ENCODE data around the gene PTGIR. TPM values are rescaled to one million over a fixed set of nuclear protein-coding genes. Genes with fewer than 3 reads are reported as not detected.

PTGIR gene
- total RNA-seq, 3 donors from 2014 or later (not counting 1 experiment from before 2014, with no cell fraction given): 0.75 to 1.4 (median 1.0) TPM

DNA sequence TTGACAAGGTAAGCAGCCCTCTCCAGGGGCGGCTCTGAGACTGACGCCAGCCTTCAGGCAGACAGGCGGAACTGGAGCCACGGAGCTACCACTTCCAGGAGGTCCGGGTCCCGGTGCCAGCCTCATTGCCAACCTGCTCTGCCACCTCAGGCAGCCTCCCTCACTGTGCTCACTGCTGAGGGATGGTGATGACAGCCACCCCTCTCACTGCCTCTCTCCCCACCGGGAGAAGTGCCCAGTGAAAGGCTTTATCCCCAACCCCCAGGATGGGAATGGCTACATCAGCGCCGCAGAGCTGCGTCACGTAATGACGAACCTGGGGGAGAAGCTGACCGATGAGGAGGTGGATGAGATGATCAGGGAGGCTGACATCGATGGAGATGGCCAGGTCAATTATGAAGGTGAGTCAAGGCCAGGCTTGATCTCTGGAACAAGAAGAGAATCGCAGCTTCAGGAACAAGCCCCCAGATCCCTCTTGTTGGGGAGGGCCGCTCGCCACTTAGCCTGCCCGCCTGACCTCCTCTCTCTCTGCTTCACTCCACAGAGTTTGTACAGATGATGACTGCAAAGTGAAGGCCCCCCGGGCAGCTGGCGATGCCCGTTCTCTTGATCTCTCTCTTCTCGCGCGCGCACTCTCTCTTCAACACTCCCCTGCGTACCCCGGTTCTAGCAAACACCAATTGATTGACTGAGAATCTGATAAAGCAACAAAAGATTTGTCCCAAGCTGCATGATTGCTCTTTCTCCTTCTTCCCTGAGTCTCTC lies 16.1 kb downstream of the PTGIR start:
- H3K27me3 ChIP-seq (ENCODE audit: control insufficient read depth, insufficient read depth, low read length): no peaks in the 10 kb centered on the region
- H3K36me3 ChIP-seq (ENCODE audit: control insufficient read depth, insufficient read depth, low read length): peaks cover 47% of the 10 kb centered on the region
- peaks cover 27 to 30% of the 10 kb centered on the region in 2 donors for H3K4me1 Mint-ChIP-seq
- H3K4me1 ChIP-seq (ENCODE audit: control insufficient read depth, insufficient read depth, low read length): peaks cover 28% of the 10 kb centered on the region
- TF ChIP-seq, protein P1, sequence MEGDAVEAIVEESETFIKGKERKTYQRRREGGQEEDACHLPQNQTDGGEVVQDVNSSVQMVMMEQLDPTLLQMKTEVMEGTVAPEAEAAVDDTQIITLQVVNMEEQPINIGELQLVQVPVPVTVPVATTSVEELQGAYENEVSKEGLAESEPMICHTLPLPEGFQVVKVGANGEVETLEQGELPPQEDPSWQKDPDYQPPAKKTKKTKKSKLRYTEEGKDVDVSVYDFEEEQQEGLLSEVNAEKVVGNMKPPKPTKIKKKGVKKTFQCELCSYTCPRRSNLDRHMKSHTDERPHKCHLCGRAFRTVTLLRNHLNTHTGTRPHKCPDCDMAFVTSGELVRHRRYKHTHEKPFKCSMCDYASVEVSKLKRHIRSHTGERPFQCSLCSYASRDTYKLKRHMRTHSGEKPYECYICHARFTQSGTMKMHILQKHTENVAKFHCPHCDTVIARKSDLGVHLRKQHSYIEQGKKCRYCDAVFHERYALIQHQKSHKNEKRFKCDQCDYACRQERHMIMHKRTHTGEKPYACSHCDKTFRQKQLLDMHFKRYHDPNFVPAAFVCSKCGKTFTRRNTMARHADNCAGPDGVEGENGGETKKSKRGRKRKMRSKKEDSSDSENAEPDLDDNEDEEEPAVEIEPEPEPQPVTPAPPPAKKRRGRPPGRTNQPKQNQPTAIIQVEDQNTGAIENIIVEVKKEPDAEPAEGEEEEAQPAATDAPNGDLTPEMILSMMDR (IDR thresholded peaks at IDR 0.05): no peak
- no peaks in the 10 kb centered on the region for H3K27me3 Mint-ChIP-seq (ENCODE audit: low read depth in 2 of 2)
- H3K36me3 Mint-ChIP-seq: peaks cover 22% of the 10 kb centered on the region
- H3K27ac ChIP-seq (ENCODE audit: low read length): no peak overlapping the region
- H3K4me3 ChIP-seq (ENCODE audit: low read length): no peak overlapping the region
- no peak for DNase-seq
- no peaks in the 10 kb centered on the region for H3K9me3 Mint-ChIP-seq
- 97% methylated on average over 27 of the region's 27 CpGs for WGBS (ENCODE audit: insufficient coverage)
- H3K4me3 Mint-ChIP-seq: no peak overlapping the region
- H3K9me3 ChIP-seq (ENCODE audit: control insufficient read depth, insufficient read depth, low read length): no peaks in the 10 kb centered on the region
- H3K27ac Mint-ChIP-seq: no peak overlapping the region
- intact Hi-C loops (cut with micrococcal nuclease): no loop called here
- ATAC-seq: no peak

DNA sequence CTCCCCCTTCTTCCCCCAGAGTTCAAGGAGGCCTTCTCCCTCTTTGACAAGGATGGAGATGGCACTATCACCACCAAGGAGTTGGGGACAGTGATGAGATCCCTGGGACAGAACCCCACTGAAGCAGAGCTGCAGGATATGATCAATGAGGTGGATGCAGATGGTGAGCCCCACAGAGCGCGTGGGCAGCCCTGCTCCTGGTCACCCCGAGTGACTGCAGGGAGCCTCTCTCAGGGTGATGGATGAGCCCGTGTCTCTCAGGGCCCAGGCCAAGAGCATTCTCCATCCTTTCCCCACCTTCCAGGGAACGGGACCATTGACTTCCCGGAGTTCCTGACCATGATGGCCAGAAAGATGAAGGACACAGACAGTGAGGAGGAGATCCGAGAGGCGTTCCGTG lies 16.7 kb downstream of the PTGIR start:
- intact Hi-C loops (cut with micrococcal nuclease): no loop called here
- H3K9me3 Mint-ChIP-seq: no peaks in the 10 kb centered on the region
- Histone ChIP-seq H3K27me3 (ENCODE audit: control insufficient read depth, insufficient read depth, low read length) (no peaks in the 10 kb centered on the region), H3K4me1 (ENCODE audit: control insufficient read depth, insufficient read depth, low read length) (peaks cover 34% of the 10 kb centered on the region), H3K9me3 (ENCODE audit: control insufficient read depth, insufficient read depth, low read length) (no peaks in the 10 kb centered on the region), H3K4me3 (ENCODE audit: low read length) (no peak overlapping the region), H3K36me3 (ENCODE audit: control insufficient read depth, insufficient read depth, low read length) (peaks cover 47% of the 10 kb centered on the region), H3K27ac (ENCODE audit: low read length) (no peak overlapping the region)
- no peaks in the 10 kb centered on the region for H3K27me3 Mint-ChIP-seq (ENCODE audit: low read depth in 2 of 2)
- ATAC-seq: no peak
- 96% methylated on average over 9 of the region's 9 CpGs for WGBS (ENCODE audit: insufficient coverage)
- peaks cover 22% of the 10 kb centered on the region for H3K36me3 Mint-ChIP-seq
- TF ChIP-seq, protein P1 (IDR thresholded peaks at IDR 0.05): no peak
- H3K4me3 Mint-ChIP-seq: no peak overlapping the region
- peaks cover 33 to 35% of the 10 kb centered on the region in 2 donors for H3K4me1 Mint-ChIP-seq
- DNase-seq: no peak
- H3K27ac Mint-ChIP-seq: no peak overlapping the region

DNA sequence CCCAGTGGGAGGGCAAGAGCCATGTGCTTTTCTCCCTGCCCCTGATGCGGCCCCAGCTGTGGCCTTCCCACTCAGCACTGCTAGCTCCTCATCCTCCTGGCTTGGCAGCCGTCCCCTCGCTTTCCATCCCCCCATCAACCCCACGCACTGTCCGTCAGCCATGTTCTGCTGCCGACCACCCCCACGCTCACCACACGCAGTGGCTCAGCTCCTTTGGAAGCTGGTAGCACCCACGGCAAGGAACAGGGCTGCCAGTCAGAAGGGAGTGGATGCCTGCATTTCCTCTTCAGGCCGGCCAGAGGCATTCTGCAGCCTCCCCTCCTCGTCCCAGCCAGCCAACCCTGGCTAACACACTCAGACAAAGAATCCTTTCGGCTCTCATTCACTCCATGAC lies 17.4 kb downstream of the PTGIR start:
- Histone ChIP-seq H3K9me3 (ENCODE audit: control insufficient read depth, insufficient read depth, low read length) (no peaks in the 10 kb centered on the region), H3K27ac (ENCODE audit: low read length) (no peak overlapping the region), H3K4me1 (ENCODE audit: control insufficient read depth, insufficient read depth, low read length) (peaks cover 38% of the 10 kb centered on the region), H3K36me3 (ENCODE audit: control insufficient read depth, insufficient read depth, low read length) (peaks cover 47% of the 10 kb centered on the region), H3K27me3 (ENCODE audit: control insufficient read depth, insufficient read depth, low read length) (no peaks in the 10 kb centered on the region), H3K4me3 (ENCODE audit: low read length) (no peak overlapping the region)
- H3K27ac Mint-ChIP-seq: peak overlapping the region in 1 of 2 donors; percentile 22
- intact Hi-C loops (cut with micrococcal nuclease): no loop called here
- no peaks in the 10 kb centered on the region for H3K9me3 Mint-ChIP-seq
- peaks cover 22% of the 10 kb centered on the region for H3K36me3 Mint-ChIP-seq
- H3K27me3 Mint-ChIP-seq (ENCODE audit: low read depth in 2 of 2): no peaks in the 10 kb centered on the region
- H3K4me3 Mint-ChIP-seq: no peak overlapping the region
- no peak for ATAC-seq
- peaks cover 39 to 42% of the 10 kb centered on the region in 2 donors for H3K4me1 Mint-ChIP-seq
- no peak for DNase-seq
- 96% methylated on average over 12 of the region's 12 CpGs for WGBS (ENCODE audit: insufficient coverage)
- TF ChIP-seq, protein P1 (IDR thresholded peaks at IDR 0.05): no peak
